ENCODE measurements around the gene DIS3. TPM values are rescaled to one million over a fixed set of nuclear protein-coding genes. Genes with fewer than 3 reads are reported as not detected.
A peak's percentile ranks its signal among the peaks of the same experiment; 100 is the strongest.

Gene DIS3
- total and polyA plus RNA-seq, 2 of the 13 experiments (the other 11 are each of a cell fraction or from before 2014, with no cell fraction given) = 13.2 to 35.0 TPM

DNA sequence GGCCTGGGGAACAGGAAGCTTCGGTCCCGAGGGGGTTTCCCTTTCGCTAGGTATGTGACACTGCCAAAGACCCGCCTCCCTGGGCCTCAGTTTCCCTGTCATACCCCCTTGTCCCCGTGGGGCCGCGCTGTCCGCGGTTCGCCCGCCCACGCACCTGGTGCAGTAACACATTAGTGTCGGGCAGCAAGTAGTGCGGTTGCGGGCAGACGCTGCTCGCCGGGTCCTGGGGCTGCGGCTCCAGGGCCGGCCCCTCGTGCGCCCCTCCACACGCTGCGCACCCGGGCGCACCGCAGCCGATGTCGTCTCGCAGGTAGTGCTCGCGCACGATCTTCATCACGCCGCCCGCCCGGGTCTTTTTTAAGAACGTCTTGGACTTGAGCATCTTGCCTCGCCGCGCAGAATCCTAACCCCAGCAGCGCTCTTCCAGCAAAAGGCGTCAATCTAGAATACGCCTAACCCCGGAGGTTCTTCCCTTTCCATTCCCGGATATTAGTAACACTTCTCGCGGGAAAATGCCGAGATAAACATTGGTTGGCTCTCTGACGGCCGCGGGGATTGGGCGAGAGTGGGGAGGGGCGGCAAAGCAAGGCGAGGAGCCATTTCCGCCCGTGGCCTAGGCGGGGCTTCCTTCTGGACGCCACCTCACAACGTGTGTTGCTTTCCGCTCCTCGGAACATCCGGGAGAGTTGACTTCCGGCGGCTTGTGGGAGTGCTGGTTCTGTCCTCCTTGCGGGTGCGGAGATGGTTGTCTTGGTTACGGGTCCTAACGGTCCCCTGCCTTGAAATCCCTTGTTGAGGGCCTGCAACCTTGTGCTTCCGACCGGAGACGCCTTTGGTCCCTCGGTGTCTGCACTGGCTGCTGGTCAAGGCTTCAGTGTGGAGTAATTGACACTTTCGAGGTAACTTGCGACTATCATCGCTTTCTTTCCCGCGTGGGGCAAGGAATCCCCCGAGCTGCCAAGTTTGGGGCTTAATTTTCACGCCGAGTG is at the start of gene DIS3, which contains the start of gene PIBF1 (continued):
- TF ChIP-seq ZNF563 (CRISPR knock-in tag; IDR thresholded peaks at IDR 0.05) = peak; percentile 53; the same call in 1 of the 2 replicates
- no peak for TF ChIP-seq ZNF674 (CRISPR knock-in tag; IDR thresholded peaks at IDR 0.05; ENCODE audit: low read depth)
- TF ChIP-seq RNF2 (conservative IDR thresholded peaks at IDR 0.05; ENCODE audit: low read depth) = peak; percentile 80
- no peak for TF ChIP-seq ZNF484 (CRISPR knock-in tag; IDR thresholded peaks at IDR 0.05; ENCODE audit: borderline replicate concordance, low read depth)
- peak; percentile 28; the same call in 1 of the 2 replicates for TF ChIP-seq NRL (CRISPR knock-in tag; IDR thresholded peaks at IDR 0.05; ENCODE audit: borderline replicate concordance)
- peak; percentile 97 for TF ChIP-seq ZMYM4 (CRISPR knock-in tag; IDR thresholded peaks at IDR 0.05)
- TF ChIP-seq, protein P1, sequence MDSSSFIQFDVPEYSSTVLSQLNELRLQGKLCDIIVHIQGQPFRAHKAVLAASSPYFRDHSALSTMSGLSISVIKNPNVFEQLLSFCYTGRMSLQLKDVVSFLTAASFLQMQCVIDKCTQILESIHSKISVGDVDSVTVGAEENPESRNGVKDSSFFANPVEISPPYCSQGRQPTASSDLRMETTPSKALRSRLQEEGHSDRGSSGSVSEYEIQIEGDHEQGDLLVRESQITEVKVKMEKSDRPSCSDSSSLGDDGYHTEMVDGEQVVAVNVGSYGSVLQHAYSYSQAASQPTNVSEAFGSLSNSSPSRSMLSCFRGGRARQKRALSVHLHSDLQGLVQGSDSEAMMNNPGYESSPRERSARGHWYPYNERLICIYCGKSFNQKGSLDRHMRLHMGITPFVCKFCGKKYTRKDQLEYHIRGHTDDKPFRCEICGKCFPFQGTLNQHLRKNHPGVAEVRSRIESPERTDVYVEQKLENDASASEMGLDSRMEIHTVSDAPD (CRISPR knock-in tag; IDR thresholded peaks at IDR 0.05) = no peak
- TF ChIP-seq, protein P2, sequence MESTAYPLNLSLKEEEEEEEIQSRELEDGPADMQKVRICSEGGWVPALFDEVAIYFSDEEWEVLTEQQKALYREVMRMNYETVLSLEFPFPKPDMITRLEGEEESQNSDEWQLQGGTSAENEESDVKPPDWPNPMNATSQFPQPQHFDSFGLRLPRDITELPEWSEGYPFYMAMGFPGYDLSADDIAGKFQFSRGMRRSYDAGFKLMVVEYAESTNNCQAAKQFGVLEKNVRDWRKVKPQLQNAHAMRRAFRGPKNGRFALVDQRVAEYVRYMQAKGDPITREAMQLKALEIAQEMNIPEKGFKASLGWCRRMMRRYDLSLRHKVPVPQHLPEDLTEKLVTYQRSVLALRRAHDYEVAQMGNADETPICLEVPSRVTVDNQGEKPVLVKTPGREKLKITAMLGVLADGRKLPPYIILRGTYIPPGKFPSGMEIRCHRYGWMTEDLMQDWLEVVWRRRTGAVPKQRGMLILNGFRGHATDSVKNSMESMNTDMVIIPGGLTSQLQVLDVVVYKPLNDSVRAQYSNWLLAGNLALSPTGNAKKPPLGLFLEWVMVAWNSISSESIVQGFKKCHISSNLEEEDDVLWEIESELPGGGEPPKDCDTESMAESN (CRISPR knock-in tag; conservative IDR thresholded peaks at IDR 0.05) = 0 out of 2 replicates have a peak, but pooled peaks have one; percentile 19
- no peak for TF ChIP-seq ZNF83 (CRISPR knock-in tag; IDR thresholded peaks at IDR 0.05; ENCODE audit: borderline replicate concordance)
- TF ChIP-seq JARID2 (CRISPR knock-in tag; IDR thresholded peaks at IDR 0.05; ENCODE audit: insufficient replicate concordance) = no peak
- TF ChIP-seq ZNF747 (CRISPR knock-in tag; IDR thresholded peaks at IDR 0.05; ENCODE audit: borderline replicate concordance) = 0 out of 2 replicates have a peak, but pooled peaks have one; percentile 7
- TF ChIP-seq, protein P3, sequence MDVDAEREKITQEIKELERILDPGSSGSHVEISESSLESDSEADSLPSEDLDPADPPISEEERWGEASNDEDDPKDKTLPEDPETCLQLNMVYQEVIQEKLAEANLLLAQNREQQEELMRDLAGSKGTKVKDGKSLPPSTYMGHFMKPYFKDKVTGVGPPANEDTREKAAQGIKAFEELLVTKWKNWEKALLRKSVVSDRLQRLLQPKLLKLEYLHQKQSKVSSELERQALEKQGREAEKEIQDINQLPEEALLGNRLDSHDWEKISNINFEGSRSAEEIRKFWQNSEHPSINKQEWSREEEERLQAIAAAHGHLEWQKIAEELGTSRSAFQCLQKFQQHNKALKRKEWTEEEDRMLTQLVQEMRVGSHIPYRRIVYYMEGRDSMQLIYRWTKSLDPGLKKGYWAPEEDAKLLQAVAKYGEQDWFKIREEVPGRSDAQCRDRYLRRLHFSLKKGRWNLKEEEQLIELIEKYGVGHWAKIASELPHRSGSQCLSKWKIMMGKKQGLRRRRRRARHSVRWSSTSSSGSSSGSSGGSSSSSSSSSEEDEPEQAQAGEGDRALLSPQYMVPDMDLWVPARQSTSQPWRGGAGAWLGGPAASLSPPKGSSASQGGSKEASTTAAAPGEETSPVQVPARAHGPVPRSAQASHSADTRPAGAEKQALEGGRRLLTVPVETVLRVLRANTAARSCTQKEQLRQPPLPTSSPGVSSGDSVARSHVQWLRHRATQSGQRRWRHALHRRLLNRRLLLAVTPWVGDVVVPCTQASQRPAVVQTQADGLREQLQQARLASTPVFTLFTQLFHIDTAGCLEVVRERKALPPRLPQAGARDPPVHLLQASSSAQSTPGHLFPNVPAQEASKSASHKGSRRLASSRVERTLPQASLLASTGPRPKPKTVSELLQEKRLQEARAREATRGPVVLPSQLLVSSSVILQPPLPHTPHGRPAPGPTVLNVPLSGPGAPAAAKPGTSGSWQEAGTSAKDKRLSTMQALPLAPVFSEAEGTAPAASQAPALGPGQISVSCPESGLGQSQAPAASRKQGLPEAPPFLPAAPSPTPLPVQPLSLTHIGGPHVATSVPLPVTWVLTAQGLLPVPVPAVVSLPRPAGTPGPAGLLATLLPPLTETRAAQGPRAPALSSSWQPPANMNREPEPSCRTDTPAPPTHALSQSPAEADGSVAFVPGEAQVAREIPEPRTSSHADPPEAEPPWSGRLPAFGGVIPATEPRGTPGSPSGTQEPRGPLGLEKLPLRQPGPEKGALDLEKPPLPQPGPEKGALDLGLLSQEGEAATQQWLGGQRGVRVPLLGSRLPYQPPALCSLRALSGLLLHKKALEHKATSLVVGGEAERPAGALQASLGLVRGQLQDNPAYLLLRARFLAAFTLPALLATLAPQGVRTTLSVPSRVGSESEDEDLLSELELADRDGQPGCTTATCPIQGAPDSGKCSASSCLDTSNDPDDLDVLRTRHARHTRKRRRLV (CRISPR knock-in tag; IDR thresholded peaks at IDR 0.05) = no peak
- peak; percentile 86; the same call in 1 of the 2 replicates for TF ChIP-seq KDM5B (CRISPR knock-in tag; IDR thresholded peaks at IDR 0.05; ENCODE audit: borderline replicate concordance)
- TF ChIP-seq, protein P4, sequence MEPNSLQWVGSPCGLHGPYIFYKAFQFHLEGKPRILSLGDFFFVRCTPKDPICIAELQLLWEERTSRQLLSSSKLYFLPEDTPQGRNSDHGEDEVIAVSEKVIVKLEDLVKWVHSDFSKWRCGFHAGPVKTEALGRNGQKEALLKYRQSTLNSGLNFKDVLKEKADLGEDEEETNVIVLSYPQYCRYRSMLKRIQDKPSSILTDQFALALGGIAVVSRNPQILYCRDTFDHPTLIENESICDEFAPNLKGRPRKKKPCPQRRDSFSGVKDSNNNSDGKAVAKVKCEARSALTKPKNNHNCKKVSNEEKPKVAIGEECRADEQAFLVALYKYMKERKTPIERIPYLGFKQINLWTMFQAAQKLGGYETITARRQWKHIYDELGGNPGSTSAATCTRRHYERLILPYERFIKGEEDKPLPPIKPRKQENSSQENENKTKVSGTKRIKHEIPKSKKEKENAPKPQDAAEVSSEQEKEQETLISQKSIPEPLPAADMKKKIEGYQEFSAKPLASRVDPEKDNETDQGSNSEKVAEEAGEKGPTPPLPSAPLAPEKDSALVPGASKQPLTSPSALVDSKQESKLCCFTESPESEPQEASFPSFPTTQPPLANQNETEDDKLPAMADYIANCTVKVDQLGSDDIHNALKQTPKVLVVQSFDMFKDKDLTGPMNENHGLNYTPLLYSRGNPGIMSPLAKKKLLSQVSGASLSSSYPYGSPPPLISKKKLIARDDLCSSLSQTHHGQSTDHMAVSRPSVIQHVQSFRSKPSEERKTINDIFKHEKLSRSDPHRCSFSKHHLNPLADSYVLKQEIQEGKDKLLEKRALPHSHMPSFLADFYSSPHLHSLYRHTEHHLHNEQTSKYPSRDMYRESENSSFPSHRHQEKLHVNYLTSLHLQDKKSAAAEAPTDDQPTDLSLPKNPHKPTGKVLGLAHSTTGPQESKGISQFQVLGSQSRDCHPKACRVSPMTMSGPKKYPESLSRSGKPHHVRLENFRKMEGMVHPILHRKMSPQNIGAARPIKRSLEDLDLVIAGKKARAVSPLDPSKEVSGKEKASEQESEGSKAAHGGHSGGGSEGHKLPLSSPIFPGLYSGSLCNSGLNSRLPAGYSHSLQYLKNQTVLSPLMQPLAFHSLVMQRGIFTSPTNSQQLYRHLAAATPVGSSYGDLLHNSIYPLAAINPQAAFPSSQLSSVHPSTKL (CRISPR knock-in tag; IDR thresholded peaks at IDR 0.05) = peak; percentile 6

Data from HepG2 (cell line).